Islet precursor cell (in vitro differentiated cells): ENCODE measurements around the gene KLK6.

Experiments used
- DNase-seq: peaks from one replicate; pipeline ENCODE4 v3.0.0-alpha.2; 2018

KLK6 gene

DNA sequence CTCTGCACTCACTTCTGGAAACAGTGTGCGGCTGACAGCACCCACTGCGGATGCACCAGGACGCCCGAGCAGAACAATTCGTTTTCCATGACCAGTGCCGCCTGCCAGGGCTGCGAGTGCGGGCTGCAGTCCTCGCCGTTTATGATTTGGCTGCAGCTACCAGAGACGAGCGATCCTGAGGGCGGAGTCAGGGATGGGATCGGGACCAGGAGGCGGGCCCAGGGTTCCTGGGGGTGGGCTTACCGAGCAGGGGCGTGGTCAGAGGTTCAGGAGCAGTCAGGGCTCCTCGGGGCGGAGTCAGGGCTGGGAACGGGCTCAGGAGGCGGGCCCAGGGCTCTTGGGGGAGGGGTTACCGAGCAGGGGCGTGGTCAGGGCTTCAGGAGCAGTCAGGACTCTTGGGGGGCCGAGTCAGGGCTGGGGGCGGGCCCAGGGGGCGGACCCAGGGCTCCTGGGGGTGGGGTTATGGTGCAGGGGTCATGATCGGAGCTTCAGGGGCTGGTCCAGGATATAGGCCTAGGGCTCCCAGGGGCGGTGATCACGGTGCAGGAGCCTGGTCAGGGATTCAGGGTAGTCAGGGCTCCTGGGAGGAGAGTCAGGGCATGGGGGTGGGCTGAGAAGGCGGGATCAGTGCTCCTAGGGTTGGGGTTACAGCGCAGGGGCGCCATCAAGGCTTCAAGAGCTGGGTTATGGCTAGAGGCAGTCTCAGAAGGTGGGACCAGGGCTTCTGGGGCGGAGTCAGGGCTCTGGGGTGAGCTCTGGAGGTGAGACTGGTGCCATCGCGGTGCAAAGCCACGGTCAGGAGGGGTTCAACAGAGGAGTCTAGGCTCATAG lies 59.9 kb downstream of the KLK6 start:
- peak; percentile 96 for DNase-seq
